B cell (primary cell): Measurements from ENCODE around the gene NR4A1. TPM values are rescaled to one million over a fixed set of nuclear protein-coding genes. Genes with fewer than 3 reads are reported as not detected.
A peak's percentile ranks its signal among the peaks of the same experiment; 100 is the strongest.

Experiments used
- ATAC-seq: fragments of 200-7000 bp; cut with Tn5 transposase; one replicate; pipeline ENCODE4 v1.10.0; 2021; ENCODE audit warnings: low read depth, mild to moderate bottlenecking, moderate number of reproducible peaks, moderate library complexity
- CTCF ChIA-PET: fragments of 350-600 bp; sonication (Branson Sonifier 250); formaldehyde crosslinking; loops from one replicate; lab custom pipeline; 2021; ENCODE audit warnings: antibody characterized with exemption, inconsistent platforms; lab: Charles Lee
- POLR2A ChIA-PET: fragments of 350-600 bp; sonication (Branson Sonifier 250); formaldehyde crosslinking; loops from one replicate; lab custom pipeline; 2021; ENCODE audit warnings: antibody characterized with exemption; lab: Charles Lee
- DNase-seq: peaks from one replicate; pipeline ENCODE4 v3.0.0; 2013
- H2AFZ ChIP-seq: 2 replicates; pipeline ENCODE4 v1.6.1; 2012; ENCODE audit warnings: mild to moderate bottlenecking, low read depth, low read length; ENCODE audit not compliant: insufficient read depth, poor library complexity, severe bottlenecking
- H3K27ac ChIP-seq, 2 donors: 1 replicate in 1 of 2; 2 replicates in 1 of 2; pipeline ENCODE4 v1.5.1; 2012 to 2013; ENCODE audit warnings: low read length in 2 of 2, mild to moderate bottlenecking in 2 of 2, moderate library complexity in 1 of 2
- H3K27me3 ChIP-seq, 4 experiments: fragments of 200-600 bp in 1 of 4; sonication (generic) in 1 of 4; replicated peaks in 1 of 4; 1 replicate in 2 of 4; 2 replicates in 2 of 4; pipeline versions ENCODE4 v1.6.1 to v1.7.0; 2013 to 2016; ENCODE audit warnings: low read length in 3 of 4, mild to moderate bottlenecking in 2 of 4, mixed read lengths in 1 of 4, moderate library complexity in 1 of 4; ENCODE audit not compliant: insufficient read depth in 4 of 4, control insufficient read depth in 3 of 4; ENCODE audit errors: control extremely low read depth in 1 of 4
- H3K36me3 ChIP-seq, 2 experiments: replicated peaks in 1 of 2; 1 replicate in 1 of 2; 2 replicates in 1 of 2; pipeline versions ENCODE4 v1.6.1 to v1.7.1; 2013; ENCODE audit warnings: low read length in 1 of 2; ENCODE audit not compliant: insufficient read depth in 2 of 2, control insufficient read depth in 1 of 2; ENCODE audit errors: control extremely low read depth in 1 of 2, extremely low read depth in 1 of 2
- H3K4me1 ChIP-seq, 2 donors: fragments of 200-600 bp in 1 of 2; sonication (generic) in 1 of 2; 1 replicate in 1 of 2; 2 replicates in 1 of 2; pipeline versions ENCODE4 v1.5.1 to v1.6.1; 2013 to 2017; ENCODE audit warnings: low read length in 2 of 2; ENCODE audit not compliant: control insufficient read depth in 2 of 2, insufficient read depth in 2 of 2
- H3K4me2 ChIP-seq: replicated peaks from 2 replicates; pipeline ENCODE3; 2012; ENCODE audit warnings: mild to moderate bottlenecking, low read depth, low read length; ENCODE audit not compliant: poor library complexity, severe bottlenecking
- H3K4me3 ChIP-seq, 5 experiments: fragments of 200-600 bp in 1 of 5; sonication (generic) in 1 of 5; 1 replicate in 3 of 5; 2 replicates in 2 of 5; pipeline versions ENCODE4 v1.5.1 to v1.7.0; 2011 to 2016; ENCODE audit warnings: low read length in 4 of 5, mild to moderate bottlenecking in 4 of 5, low read depth in 2 of 5, control low read depth in 1 of 5, moderate library complexity in 1 of 5; ENCODE audit not compliant: insufficient read depth in 1 of 5; ENCODE audit errors: control extremely low read depth in 1 of 5, extremely low read depth in 1 of 5
- H3K79me2 ChIP-seq: fragments of 200-600 bp; sonication (generic); one replicate; pipeline ENCODE4 v1.6.0; 2016; ENCODE audit warnings: low read length; ENCODE audit not compliant: control insufficient read depth, insufficient read depth
- H3K9ac ChIP-seq: fragments of 200-600 bp; sonication (generic); 2 replicates; pipeline ENCODE4 v1.6.1; 2017; ENCODE audit warnings: mild to moderate bottlenecking, low read length, moderate library complexity
- H3K9me3 ChIP-seq, 3 donors: one replicate each; pipeline versions ENCODE4 v1.6.1 to v1.7.1; 2013; ENCODE audit warnings: low read length in 2 of 3; ENCODE audit not compliant: control insufficient read depth in 2 of 3, insufficient read depth in 1 of 3; ENCODE audit errors: control extremely low read depth in 1 of 3
- H4K20me1 ChIP-seq: 2 replicates; pipeline ENCODE4 v1.6.0; 2012; ENCODE audit warnings: mild to moderate bottlenecking, low read length; ENCODE audit not compliant: insufficient read depth, control insufficient read depth, poor library complexity, severe bottlenecking
- H3K27ac Mint-ChIP-seq: one replicate; pipeline ENCODE4 v1.8.0; 2021; ENCODE audit warnings: mixed read lengths
- H3K27me3 Mint-ChIP-seq: one replicate; pipeline ENCODE4 v1.8.0; 2021; ENCODE audit warnings: mixed read lengths
- H3K4me1 Mint-ChIP-seq: one replicate; pipeline ENCODE4 v1.8.0; 2021; ENCODE audit warnings: mixed read lengths
- H3K4me3 Mint-ChIP-seq: one replicate; pipeline ENCODE4 v1.8.0; 2021; ENCODE audit warnings: mixed read lengths
- H3K9me3 Mint-ChIP-seq: one replicate; pipeline ENCODE4 v1.8.0; 2022; ENCODE audit warnings: mixed read lengths; ENCODE audit not compliant: insufficient read depth
- EZH2 ChIP-seq: IDR thresholded peaks from 2 replicates; pipeline ENCODE4 v1.6.1; 2012; ENCODE audit warnings: borderline replicate concordance, low read depth, mild to moderate bottlenecking, moderate library complexity, low read length; ENCODE audit not compliant: insufficient read depth, poor library complexity, severe bottlenecking
- WGBS: methylation state at CpG from one replicate; pipeline ENCODE4 v1.1.5; 2013; ENCODE audit warnings: missing lambda C conversion rate; ENCODE audit not compliant: insufficient coverage; 5-methylcytosine and 5-hydroxymethylcytosine counted together
- intact Hi-C: fragments of 100-400 bp; cut with micrococcal nuclease; formaldehyde crosslinking; loops from one replicate; pipeline ENCODE4 v1.10.0; 2022
- polyA plus RNA-seq: library from polyadenylated mRNA; depleted of rRNA; stranded (reverse); fragments of >200 nt; gene quantifications from 2 replicates; pipeline ENCODE4 v1.2.3, GENCODE V29; 2012
- total RNA-seq, 2 donors: library from RNA; stranded (reverse); fragments of 120-200 nt in 1 of 2; gene quantifications; 1 replicate in 1 of 2; 2 replicates in 1 of 2; pipeline versions ENCODE4 v1.2.3 to v1.2.4, GENCODE V29; 2013 to 2022
- TF ChIP-seq, protein P1 (sequence below): fragments of 200-600 bp; IDR thresholded peaks from one replicate; pipeline ENCODE4 v1.8.0; 2022; ENCODE audit warnings: antibody characterized with exemption, mild to moderate bottlenecking

The NR4A1 gene
- total and polyA plus RNA-seq, 2 donors (not counting 1 experiment from before 2014, with no cell fraction given): 43.2 to 470 TPM

DNA sequence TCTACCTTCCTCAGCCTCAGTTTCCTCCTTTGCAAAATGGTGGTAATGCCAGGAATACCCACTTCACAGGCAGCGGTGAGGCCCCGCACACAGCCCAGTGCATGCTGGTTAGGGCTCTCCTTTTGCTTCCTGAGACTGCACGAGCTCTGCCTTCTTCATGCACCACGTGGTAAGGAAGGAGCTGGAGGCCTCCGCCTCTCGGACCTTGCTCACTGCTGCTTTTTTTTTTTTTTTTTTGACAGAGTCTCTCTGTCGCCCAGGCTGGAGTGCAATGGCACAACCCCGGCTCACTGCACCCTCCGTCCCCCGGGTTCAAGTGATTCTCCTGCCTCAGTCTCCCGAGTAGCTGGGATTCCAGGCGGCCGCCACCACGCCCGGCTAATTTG lies 26.4 kb upstream of the NR4A1 start:
- H3K27me3 Mint-ChIP-seq: no peaks in the 10 kb centered on the region
- peak; percentile 47 for DNase-seq
- peak overlapping the region; percentile 56 for H3K9ac ChIP-seq
- H3K4me1 ChIP-seq: peaks cover 35 to 56% of the 10 kb centered on the region in 2 donors
- TF ChIP-seq, protein P1, sequence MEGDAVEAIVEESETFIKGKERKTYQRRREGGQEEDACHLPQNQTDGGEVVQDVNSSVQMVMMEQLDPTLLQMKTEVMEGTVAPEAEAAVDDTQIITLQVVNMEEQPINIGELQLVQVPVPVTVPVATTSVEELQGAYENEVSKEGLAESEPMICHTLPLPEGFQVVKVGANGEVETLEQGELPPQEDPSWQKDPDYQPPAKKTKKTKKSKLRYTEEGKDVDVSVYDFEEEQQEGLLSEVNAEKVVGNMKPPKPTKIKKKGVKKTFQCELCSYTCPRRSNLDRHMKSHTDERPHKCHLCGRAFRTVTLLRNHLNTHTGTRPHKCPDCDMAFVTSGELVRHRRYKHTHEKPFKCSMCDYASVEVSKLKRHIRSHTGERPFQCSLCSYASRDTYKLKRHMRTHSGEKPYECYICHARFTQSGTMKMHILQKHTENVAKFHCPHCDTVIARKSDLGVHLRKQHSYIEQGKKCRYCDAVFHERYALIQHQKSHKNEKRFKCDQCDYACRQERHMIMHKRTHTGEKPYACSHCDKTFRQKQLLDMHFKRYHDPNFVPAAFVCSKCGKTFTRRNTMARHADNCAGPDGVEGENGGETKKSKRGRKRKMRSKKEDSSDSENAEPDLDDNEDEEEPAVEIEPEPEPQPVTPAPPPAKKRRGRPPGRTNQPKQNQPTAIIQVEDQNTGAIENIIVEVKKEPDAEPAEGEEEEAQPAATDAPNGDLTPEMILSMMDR: no peak
- no peak for TF ChIP-seq EZH2
- no peaks in the 10 kb centered on the region for H3K9me3 Mint-ChIP-seq
- intact Hi-C loops: loop anchor here (1.0 kb wide), 5 partner anchors 8 to 93 kb away; partner anchors contain the start of genes ATG101 and NR4A1
- H3K79me2 ChIP-seq: no peaks in the 10 kb centered on the region
- no peaks in the 10 kb centered on the region for H3K36me3 ChIP-seq
- no peaks in the 10 kb centered on the region for H4K20me1 ChIP-seq
- H3K4me1 Mint-ChIP-seq: peaks cover 53% of the 10 kb centered on the region
- H3K4me3 ChIP-seq: peak overlapping the region in 2 of 5 experiments; percentile 7 to 40
- no peak overlapping the region for H3K27ac ChIP-seq
- H3K27me3 ChIP-seq: no peaks in the 10 kb centered on the region
- H3K4me3 Mint-ChIP-seq: peak overlapping the region; percentile 90
- no peak overlapping the region for H3K27ac Mint-ChIP-seq
- peak overlapping the region; percentile 100 for H3K4me2 ChIP-seq
- ChIA-PET CTCF (interaction anchor here (0.8 to 32.6 kb wide), 30 partner anchors 9 to 205 kb away, joined by 3 to 1315 read pairs (median 6); partner anchors contain the start of genes ATG101, NR4A1, SMIM41 and TAMALIN), POLR2A (interaction anchor here (0.8 to 2.6 kb wide), 10 partner anchors 12 to 97 kb away, joined by 3 to 17 read pairs (median 5); partner anchors contain the start of gene NR4A1)
- no peak for ATAC-seq
- 64% methylated on average over 12 of the region's 15 CpGs for WGBS
- H3K9me3 ChIP-seq: no peaks in the 10 kb centered on the region
- peak overlapping the region; percentile 90 for H2AFZ ChIP-seq

DNA sequence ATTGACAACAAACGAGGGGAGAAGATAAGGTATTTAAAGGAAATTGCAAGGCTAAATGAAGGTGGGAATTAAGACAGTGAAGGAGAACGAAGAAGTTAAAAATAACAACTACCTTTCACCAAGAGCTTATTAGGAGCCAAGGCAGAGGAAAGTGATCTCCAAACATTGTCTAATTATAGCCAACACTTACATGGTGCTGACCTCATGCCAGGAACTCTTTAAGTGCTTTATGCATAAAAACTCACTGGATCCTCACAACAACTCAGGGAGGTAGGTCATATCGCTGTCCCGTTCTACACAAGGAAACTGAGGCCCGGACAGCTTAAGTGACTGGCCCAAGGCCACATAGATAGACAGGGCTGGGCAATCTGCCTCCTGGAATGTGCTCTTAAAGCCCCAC lies 25.0 kb upstream of the NR4A1 start:
- Histone ChIP-seq H3K9me3 (no peaks in the 10 kb centered on the region), H3K9ac (no peak overlapping the region), H3K79me2 (no peaks in the 10 kb centered on the region), H3K27ac (no peak overlapping the region), H2AFZ (no peak overlapping the region), H3K36me3 (no peaks in the 10 kb centered on the region), H3K4me2 (no peak overlapping the region), H3K4me1 (peaks cover 27 to 47% of the 10 kb centered on the region in 2 donors), H3K4me3 (no peak overlapping the region), H3K27me3 (no peaks in the 10 kb centered on the region), H4K20me1 (no peaks in the 10 kb centered on the region)
- DNase-seq: no peak
- H3K4me1 Mint-ChIP-seq: peaks cover 40% of the 10 kb centered on the region
- no peaks in the 10 kb centered on the region for H3K27me3 Mint-ChIP-seq
- H3K4me3 Mint-ChIP-seq: no peak overlapping the region
- H3K9me3 Mint-ChIP-seq: no peaks in the 10 kb centered on the region
- no peak for ATAC-seq
- peak overlapping the region; percentile 6 for H3K27ac Mint-ChIP-seq
- intact Hi-C loops: no loop called here
- ChIA-PET CTCF (interaction anchor here (0.8 to 32.6 kb wide), 20 partner anchors 9 to 640 kb away, joined by 3 to 1315 read pairs (median 13); partner anchors contain the start of genes ATG101, NR4A1, SMIM41 and TAMALIN), POLR2A (interaction anchor here (1.3 to 2.6 kb wide), 4 partner anchors 25 to 92 kb away, joined by 3 to 17 read pairs (median 10); partner anchors contain the start of gene NR4A1)
- TF ChIP-seq EZH2: no peak
- TF ChIP-seq, protein P1: no peak
- WGBS: 95% methylated on average over 3 of the region's 5 CpGs
